Mononuclear cell (primary cell): ENCODE results near the gene FAM200C. TPM values are rescaled to one million over a fixed set of nuclear protein-coding genes. Genes with fewer than 3 reads are reported as not detected.

Experiments
- H3K27me3 ChIP-seq: 2 replicates; pipeline ENCODE4 v1.6.0; 2011; ENCODE audit warnings: low read length, control low read depth; ENCODE audit not compliant: insufficient read depth
- H3K4me1 ChIP-seq: 2 replicates; pipeline ENCODE4 v1.5.1; 2011; ENCODE audit warnings: mild to moderate bottlenecking, low read length, control low read depth; ENCODE audit not compliant: insufficient read depth
- H3K4me3 ChIP-seq: 2 replicates; pipeline ENCODE4 v1.5.1; 2011; ENCODE audit warnings: mild to moderate bottlenecking, low read length, moderate library complexity
- H3K9me3 ChIP-seq: 2 replicates; pipeline ENCODE4 v1.5.1; 2011; ENCODE audit warnings: low read depth, mild to moderate bottlenecking, control low read depth, low read length
- total RNA-seq: library from RNA; depleted of rRNA; stranded (reverse); fragments of >200 nt; gene quantifications from one replicate; pipeline ENCODE4 v1.2.3, GENCODE V29; 2012

FAM200C gene
- total RNA-seq, 1 donor: 0.10 TPM

GRCh38 chr5:160347448-160347847 lies 52.4 kb downstream of the FAM200C start:
- no peak overlapping the region for H3K4me3 ChIP-seq
- no peaks in the 10 kb centered on the region for H3K27me3 ChIP-seq
- H3K9me3 ChIP-seq: no peaks in the 10 kb centered on the region
- H3K4me1 ChIP-seq: no peaks in the 10 kb centered on the region

Other genes with a start within 250 kb of the FAM200C start
- not detected for gene FABP6, start 170.5 kb downstream of the FAM200C start, total RNA-seq
- 0.94 TPM for gene CCNJL, start 87.5 kb downstream of the FAM200C start, total RNA-seq
- 0.10 TPM for gene C1QTNF2, start 29.4 kb downstream of the FAM200C start, total RNA-seq
- 129 TPM for gene SLU7, start 19.0 kb upstream of the FAM200C start, total RNA-seq
- gene PTTG1, start 21.8 kb upstream of the FAM200C start, total RNA-seq: 17.0 TPM